ENCODE results near the gene ATAD3A. TPM values are rescaled to one million over a fixed set of nuclear protein-coding genes. Genes with fewer than 3 reads are reported as not detected.

The ATAD3A gene
- total and polyA plus RNA-seq, 9 of the 15 experiments (the other 6 are each of a cell fraction or from before 2014, with no cell fraction given): 0.10 to 173 (median 36.7) TPM

DNA sequence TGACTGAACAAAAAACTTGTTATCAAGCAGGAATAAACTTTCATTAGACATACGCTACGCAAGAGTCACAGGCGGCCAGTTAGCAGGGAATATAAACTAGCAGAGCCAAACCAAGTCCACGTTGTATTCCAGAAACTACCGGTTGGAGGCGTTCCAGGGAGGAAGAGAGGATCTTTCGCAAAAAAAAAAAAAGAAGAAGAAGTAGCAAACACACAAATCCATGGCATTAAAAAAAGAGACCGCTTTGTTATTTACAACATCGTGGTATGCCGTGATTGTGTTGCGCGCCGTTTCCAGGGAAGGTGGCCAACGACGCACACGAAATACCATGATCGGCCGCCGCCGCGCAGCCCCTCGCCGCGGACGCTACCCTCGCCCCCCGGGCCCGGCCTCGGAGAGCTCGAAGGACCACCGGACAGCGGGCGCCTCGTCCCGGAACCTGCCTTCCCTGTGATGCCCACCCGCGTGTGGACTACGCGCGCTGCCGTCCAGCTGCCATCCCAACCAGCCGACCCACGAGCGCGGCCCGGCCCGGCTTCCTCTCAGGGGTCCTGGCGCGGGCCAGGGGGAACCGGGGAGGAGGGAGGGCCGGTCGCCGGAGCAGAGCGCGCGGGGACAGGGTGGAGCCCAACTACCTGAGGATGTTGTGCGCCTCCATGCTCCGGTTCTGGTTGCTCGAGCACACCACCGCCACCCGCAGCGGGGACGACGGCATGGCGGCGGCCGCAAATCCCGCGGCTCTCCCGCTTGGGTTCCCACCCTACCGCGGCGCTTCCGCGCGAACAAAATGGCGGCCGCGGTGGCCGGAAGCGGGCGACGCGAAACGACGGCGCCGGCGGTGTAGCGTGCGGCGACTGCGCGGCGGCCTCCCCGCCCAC lies 62.1 kb downstream of the ATAD3A start (continued):
- TF ChIP-seq, protein P1, sequence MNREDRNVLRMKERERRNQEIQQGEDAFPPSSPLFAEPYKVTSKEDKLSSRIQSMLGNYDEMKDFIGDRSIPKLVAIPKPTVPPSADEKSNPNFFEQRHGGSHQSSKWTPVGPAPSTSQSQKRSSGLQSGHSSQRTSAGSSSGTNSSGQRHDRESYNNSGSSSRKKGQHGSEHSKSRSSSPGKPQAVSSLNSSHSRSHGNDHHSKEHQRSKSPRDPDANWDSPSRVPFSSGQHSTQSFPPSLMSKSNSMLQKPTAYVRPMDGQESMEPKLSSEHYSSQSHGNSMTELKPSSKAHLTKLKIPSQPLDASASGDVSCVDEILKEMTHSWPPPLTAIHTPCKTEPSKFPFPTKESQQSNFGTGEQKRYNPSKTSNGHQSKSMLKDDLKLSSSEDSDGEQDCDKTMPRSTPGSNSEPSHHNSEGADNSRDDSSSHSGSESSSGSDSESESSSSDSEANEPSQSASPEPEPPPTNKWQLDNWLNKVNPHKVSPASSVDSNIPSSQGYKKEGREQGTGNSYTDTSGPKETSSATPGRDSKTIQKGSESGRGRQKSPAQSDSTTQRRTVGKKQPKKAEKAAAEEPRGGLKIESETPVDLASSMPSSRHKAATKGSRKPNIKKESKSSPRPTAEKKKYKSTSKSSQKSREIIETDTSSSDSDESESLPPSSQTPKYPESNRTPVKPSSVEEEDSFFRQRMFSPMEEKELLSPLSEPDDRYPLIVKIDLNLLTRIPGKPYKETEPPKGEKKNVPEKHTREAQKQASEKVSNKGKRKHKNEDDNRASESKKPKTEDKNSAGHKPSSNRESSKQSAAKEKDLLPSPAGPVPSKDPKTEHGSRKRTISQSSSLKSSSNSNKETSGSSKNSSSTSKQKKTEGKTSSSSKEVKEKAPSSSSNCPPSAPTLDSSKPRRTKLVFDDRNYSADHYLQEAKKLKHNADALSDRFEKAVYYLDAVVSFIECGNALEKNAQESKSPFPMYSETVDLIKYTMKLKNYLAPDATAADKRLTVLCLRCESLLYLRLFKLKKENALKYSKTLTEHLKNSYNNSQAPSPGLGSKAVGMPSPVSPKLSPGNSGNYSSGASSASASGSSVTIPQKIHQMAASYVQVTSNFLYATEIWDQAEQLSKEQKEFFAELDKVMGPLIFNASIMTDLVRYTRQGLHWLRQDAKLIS (CRISPR knock-in tag; IDR thresholded peaks at IDR 0.05): peak; percentile 49; the same call in 1 of the 2 replicates
- TF ChIP-seq CCNT2 (IDR thresholded peaks at IDR 0.05; ENCODE audit: borderline replicate concordance, extremely low read depth, insufficient read length, low read depth, low read length): no peak
- TF ChIP-seq ZFP91 (CRISPR knock-in tag; IDR thresholded peaks at IDR 0.05): 0 out of 2 replicates have a peak, but pooled peaks have one; percentile 71
- TF ChIP-seq RUNX1 (IDR thresholded peaks at IDR 0.05; ENCODE audit: low read depth): no peak
- TF ChIP-seq, protein P2, sequence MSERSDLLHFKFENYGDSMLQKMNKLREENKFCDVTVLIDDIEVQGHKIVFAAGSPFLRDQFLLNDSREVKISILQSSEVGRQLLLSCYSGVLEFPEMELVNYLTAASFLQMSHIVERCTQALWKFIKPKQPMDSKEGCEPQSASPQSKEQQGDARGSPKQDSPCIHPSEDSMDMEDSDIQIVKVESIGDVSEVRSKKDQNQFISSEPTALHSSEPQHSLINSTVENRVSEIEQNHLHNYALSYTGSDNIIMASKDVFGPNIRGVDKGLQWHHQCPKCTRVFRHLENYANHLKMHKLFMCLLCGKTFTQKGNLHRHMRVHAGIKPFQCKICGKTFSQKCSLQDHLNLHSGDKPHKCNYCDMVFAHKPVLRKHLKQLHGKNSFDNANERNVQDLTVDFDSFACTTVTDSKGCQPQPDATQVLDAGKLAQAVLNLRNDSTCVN (CRISPR knock-in tag; IDR thresholded peaks at IDR 0.05): no peak
- TF ChIP-seq CBX5 (IDR thresholded peaks at IDR 0.05; ENCODE audit: borderline replicate concordance, low read depth): no peak
- no peak for TF ChIP-seq ZKSCAN1 (IDR thresholded peaks at IDR 0.05; ENCODE audit: low read depth, low read length)
- TF ChIP-seq, protein P3, sequence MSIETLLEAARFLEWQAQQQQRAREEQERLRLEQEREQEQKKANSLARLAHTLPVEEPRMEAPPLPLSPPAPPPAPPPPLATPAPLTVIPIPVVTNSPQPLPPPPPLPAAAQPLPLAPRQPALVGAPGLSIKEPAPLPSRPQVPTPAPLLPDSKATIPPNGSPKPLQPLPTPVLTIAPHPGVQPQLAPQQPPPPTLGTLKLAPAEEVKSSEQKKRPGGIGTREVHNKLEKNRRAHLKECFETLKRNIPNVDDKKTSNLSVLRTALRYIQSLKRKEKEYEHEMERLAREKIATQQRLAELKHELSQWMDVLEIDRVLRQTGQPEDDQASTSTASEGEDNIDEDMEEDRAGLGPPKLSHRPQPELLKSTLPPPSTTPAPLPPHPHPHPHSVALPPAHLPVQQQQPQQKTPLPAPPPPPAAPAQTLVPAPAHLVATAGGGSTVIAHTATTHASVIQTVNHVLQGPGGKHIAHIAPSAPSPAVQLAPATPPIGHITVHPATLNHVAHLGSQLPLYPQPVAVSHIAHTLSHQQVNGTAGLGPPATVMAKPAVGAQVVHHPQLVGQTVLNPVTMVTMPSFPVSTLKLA (conservative IDR thresholded peaks at IDR 0.05): peak in 1 of 2 experiments; percentile 58; a peak in 3 of 4 replicates
- no peak for TF ChIP-seq ZC3H4 (CRISPR knock-in tag; IDR thresholded peaks at IDR 0.05; ENCODE audit: borderline replicate concordance)
- TF ChIP-seq ELK1 (CRISPR knock-in tag; IDR thresholded peaks at IDR 0.05): peak; percentile 78; the same call in 1 of the 2 replicates
- TF ChIP-seq ELF2 (CRISPR knock-in tag; IDR thresholded peaks at IDR 0.05): 0 out of 2 replicates have a peak, but pooled peaks have one; percentile 56
- TF ChIP-seq FOS (IDR thresholded peaks at IDR 0.05; ENCODE audit: extremely low read depth, insufficient read length): no peak
- TF ChIP-seq, protein P4, sequence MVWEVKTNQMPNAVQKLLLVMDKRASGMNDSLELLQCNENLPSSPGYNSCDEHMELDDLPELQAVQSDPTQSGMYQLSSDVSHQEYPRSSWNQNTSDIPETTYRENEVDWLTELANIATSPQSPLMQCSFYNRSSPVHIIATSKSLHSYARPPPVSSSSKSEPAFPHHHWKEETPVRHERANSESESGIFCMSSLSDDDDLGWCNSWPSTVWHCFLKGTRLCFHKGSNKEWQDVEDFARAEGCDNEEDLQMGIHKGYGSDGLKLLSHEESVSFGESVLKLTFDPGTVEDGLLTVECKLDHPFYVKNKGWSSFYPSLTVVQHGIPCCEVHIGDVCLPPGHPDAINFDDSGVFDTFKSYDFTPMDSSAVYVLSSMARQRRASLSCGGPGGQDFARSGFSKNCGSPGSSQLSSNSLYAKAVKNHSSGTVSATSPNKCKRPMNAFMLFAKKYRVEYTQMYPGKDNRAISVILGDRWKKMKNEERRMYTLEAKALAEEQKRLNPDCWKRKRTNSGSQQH (CRISPR knock-in tag; IDR thresholded peaks at IDR 0.05): no peak
- TF ChIP-seq NFE2L1 (tag; IDR thresholded peaks at IDR 0.05; ENCODE audit: borderline replicate concordance, low read depth): no peak

Measured in K562 (cell line).